IMR-90 (cell line): ENCODE measurements around the gene PRKD1. TPM values are rescaled to one million over a fixed set of nuclear protein-coding genes. Genes with fewer than 3 reads are reported as not detected.

Experiments
- ATAC-seq: fragments of 200-7000 bp; cut with Tn5 transposase; 2 replicates; pipeline ENCODE4 v1.9.1; 2020; ENCODE audit warnings: low read depth, mild to moderate bottlenecking, moderate library complexity
- BruUV-seq: library from RNA; stranded (reverse); fragments of 400-500 nt; replicated peaks from 2 replicates; lab custom pipeline; 2021; lab: Mats Ljungman, UMichigan
- CTCF ChIA-PET: fragments of 300-600 bp; formaldehyde crosslinking; extraction: SDS; loops from one replicate; lab custom pipeline; 2021; ENCODE audit warnings: antibody characterized with exemption; lab: Yijun Ruan, JAX
- POLR2A ChIA-PET: fragments of 300-600 bp; sonication (Branson Sonifier 250); formaldehyde crosslinking; loops from one replicate; lab custom pipeline; 2022; ENCODE audit warnings: antibody characterized with exemption; ENCODE audit not compliant: unreplicated experiment; lab: Charles Lee
- DNase-seq: peaks from one replicate; pipeline ENCODE4 v3.0.0; 2013
- H2AFZ ChIP-seq: replicated peaks from 2 replicates; pipeline ENCODE3; 2013; ENCODE audit warnings: low read length, mild to moderate bottlenecking; ENCODE audit not compliant: poor library complexity
- H2AK5ac ChIP-seq: 2 replicates; pipeline ENCODE4 v1.6.1; 2013; ENCODE audit warnings: low read depth, low read length, inconsistent platforms
- H2AK9ac ChIP-seq: replicated peaks from 2 replicates; pipeline ENCODE3; 2013; ENCODE audit warnings: mild to moderate bottlenecking, low read depth, low read length, moderate library complexity; ENCODE audit not compliant: poor library complexity
- H2BK120ac ChIP-seq: 2 replicates; pipeline ENCODE4 v1.6.1; 2013; ENCODE audit warnings: low read depth, low read length, inconsistent platforms
- H2BK15ac ChIP-seq: 3 replicates; pipeline ENCODE4 v1.6.1; 2013; ENCODE audit warnings: low read depth, low read length, inconsistent platforms
- H2BK20ac ChIP-seq: 2 replicates; pipeline ENCODE4 v1.6.1; 2013; ENCODE audit warnings: low read depth, mild to moderate bottlenecking, inconsistent platforms, low read length, moderate library complexity
- H2BK5ac ChIP-seq: 2 replicates; pipeline ENCODE4 v1.6.1; 2013; ENCODE audit warnings: mild to moderate bottlenecking, low read depth, low read length, inconsistent platforms; ENCODE audit not compliant: poor library complexity, severe bottlenecking
- H3K14ac ChIP-seq: replicated peaks from 2 replicates; pipeline ENCODE4 v1.6.1; 2013; ENCODE audit warnings: low read depth, low read length, inconsistent platforms
- H3K18ac ChIP-seq: 2 replicates; pipeline ENCODE4 v1.6.1; 2013; ENCODE audit warnings: low read depth, low read length, control low read depth
- H3K23ac ChIP-seq: 2 replicates; pipeline ENCODE4 v1.6.1; 2013; ENCODE audit warnings: low read depth, low read length, inconsistent platforms
- H3K27ac ChIP-seq: 2 replicates; pipeline ENCODE4 v1.5.1; 2013; ENCODE audit warnings: mild to moderate bottlenecking, control low read depth, low read length; ENCODE audit not compliant: insufficient read depth
- H3K27me3 ChIP-seq: 2 replicates; pipeline ENCODE4 v1.6.1; 2013; ENCODE audit warnings: low read length; ENCODE audit not compliant: control insufficient read depth, insufficient read depth
- H3K36me3 ChIP-seq: 2 replicates; pipeline ENCODE4 v1.6.1; 2013; ENCODE audit warnings: low read length, mixed read lengths; ENCODE audit not compliant: control insufficient read depth, insufficient read depth
- H3K4ac ChIP-seq: 2 replicates; pipeline ENCODE4 v1.6.1; 2013; ENCODE audit warnings: low read depth, low read length, inconsistent platforms
- H3K4me1 ChIP-seq: 2 replicates; pipeline ENCODE4 v1.6.1; 2013; ENCODE audit warnings: low read length, mixed read lengths; ENCODE audit not compliant: control insufficient read depth, insufficient read depth
- H3K4me2 ChIP-seq: 2 replicates; pipeline ENCODE4 v1.6.1; 2013; ENCODE audit warnings: low read depth, mild to moderate bottlenecking, control low read depth, low read length, moderate library complexity
- H3K4me3 ChIP-seq: 2 replicates; pipeline ENCODE4 v1.5.1; 2013; ENCODE audit warnings: low read depth, mild to moderate bottlenecking, control low read depth, low read length, moderate library complexity; ENCODE audit not compliant: insufficient read depth
- H3K56ac ChIP-seq: 2 replicates; pipeline ENCODE4 v1.6.1; 2013; ENCODE audit warnings: low read length, inconsistent platforms; ENCODE audit not compliant: insufficient read depth; ENCODE audit errors: extremely low read depth
- H3K79me1 ChIP-seq, 2 experiments: 2 replicates each; pipeline ENCODE4 v1.6.1; 2013; ENCODE audit warnings: low read length in 2 of 2, inconsistent platforms in 1 of 2, low read depth in 1 of 2
- H3K9ac ChIP-seq: 2 replicates; pipeline ENCODE4 v1.6.1; 2013; ENCODE audit warnings: low read depth, low read length, control low read depth
- H3K9me1 ChIP-seq: 2 replicates; pipeline ENCODE4 v1.6.1; 2013; ENCODE audit warnings: low read length, inconsistent platforms; ENCODE audit not compliant: insufficient read depth
- H3K9me3 ChIP-seq: 2 replicates; pipeline ENCODE4 v1.6.1; 2013; ENCODE audit warnings: low read length; ENCODE audit not compliant: control insufficient read depth, insufficient read depth
- H4K20me1 ChIP-seq: 2 replicates; pipeline ENCODE4 v1.6.1; 2013; ENCODE audit warnings: low read length, inconsistent platforms; ENCODE audit not compliant: insufficient read depth
- H4K5ac ChIP-seq: 2 replicates; pipeline ENCODE4 v1.6.1; 2013; ENCODE audit warnings: mild to moderate bottlenecking, low read depth, low read length, control low read depth
- H4K8ac ChIP-seq, 2 experiments: 2 replicates each; pipeline ENCODE4 v1.6.1; 2013; ENCODE audit warnings: low read depth in 2 of 2, low read length in 2 of 2, control low read depth in 1 of 2, inconsistent platforms in 1 of 2
- H4K91ac ChIP-seq: 2 replicates; pipeline ENCODE4 v1.6.1; 2013; ENCODE audit warnings: low read depth, low read length, inconsistent platforms; ENCODE audit not compliant: insufficient read depth
- BHLHE40 ChIP-seq: fragments of 150-350 bp; IDR thresholded peaks from 2 replicates; pipeline ENCODE4 v1.6.1; 2016; ENCODE audit warnings: mild to moderate bottlenecking, low read depth, low read length
- CEBPB ChIP-seq: IDR thresholded peaks from 2 replicates; pipeline ENCODE4 v1.6.1; 2012; ENCODE audit warnings: low read depth, low read length, improper control_type of control experiment
- CTCF ChIP-seq: conservative IDR thresholded peaks from 2 replicates; pipeline ENCODE4 v1.5.1; 2012; ENCODE audit warnings: mild to moderate bottlenecking, low read depth, low read length, improper control_type of control experiment
- FOS ChIP-seq: fragments of 150-350 bp; IDR thresholded peaks from 2 replicates; pipeline ENCODE4 v1.6.1; 2016; ENCODE audit warnings: low read depth, low read length
- MAZ ChIP-seq: IDR thresholded peaks from 2 replicates; pipeline ENCODE4 v1.6.1; 2012; ENCODE audit warnings: low read depth, mild to moderate bottlenecking, low read length, improper control_type of control experiment, moderate library complexity, borderline replicate concordance
- POLR2A ChIP-seq: IDR thresholded peaks from 2 replicates; pipeline ENCODE4 v1.6.1; 2012; ENCODE audit warnings: mild to moderate bottlenecking, low read depth, low read length
- RAD21 ChIP-seq: IDR thresholded peaks from 2 replicates; pipeline ENCODE4 v1.6.1; 2012; ENCODE audit warnings: low read length, improper control_type of control experiment
- RCOR1 ChIP-seq: IDR thresholded peaks from 2 replicates; pipeline ENCODE4 v1.6.1; 2012; ENCODE audit warnings: mild to moderate bottlenecking, low read length, improper control_type of control experiment; ENCODE audit not compliant: insufficient replicate concordance
- SMC3 ChIP-seq: fragments of 150-350 bp; IDR thresholded peaks from 2 replicates; pipeline ENCODE4 v1.6.1; 2016; ENCODE audit warnings: low read depth, mild to moderate bottlenecking, antibody characterized with exemption, low read length, moderate library complexity
- WGBS, 2 experiments: methylation state at CpG; one replicate each; pipeline versions ENCODE4 v1.1.5 to v1.1.7; 2013; ENCODE audit warnings: missing lambda C conversion rate in 2 of 2; ENCODE audit not compliant: insufficient read length in 1 of 2; ENCODE audit errors: extremely low coverage in 2 of 2; 5-methylcytosine and 5-hydroxymethylcytosine counted together
- dilution Hi-C: fragments of 300-500 bp; cut with HindIII; formaldehyde crosslinking; loops from one replicate; pipeline ENCODE4 v1.14.3; 2018; ENCODE audit warnings: low sequenced_read_pairs; ENCODE audit not compliant: unreplicated experiment
- in situ Hi-C: fragments of 300-500 bp; cut with MboI; formaldehyde crosslinking; loops from 3 replicates; pipeline ENCODE4 v1.14.3; 2019; ENCODE audit warnings: low sequenced_read_pairs, inconsistent platforms, mixed read lengths
- intact Hi-C: fragments of 100-400 bp; cut with micrococcal nuclease; formaldehyde crosslinking; loops from 2 replicates; pipeline ENCODE4 v1.10.0; 2022
- polyA plus RNA-seq, 3 experiments: library from polyadenylated mRNA; depleted of rRNA; stranded (reverse); fragments of >200 nt; gene quantifications; 2 replicates each; pipeline ENCODE4 v1.2.3, GENCODE V29; 2012; ENCODE audit warnings: low replicate concordance in 1 of 3
- total RNA-seq: library from RNA; depleted of rRNA; stranded (reverse); fragments of >200 nt; gene quantifications from 2 replicates; pipeline ENCODE4 v1.2.3, GENCODE V29; 2012

PRKD1 gene
- total and polyA plus RNA-seq, 2 of the 4 experiments (the other 2 are of a cell fraction), result 12.9 to 14.2 TPM

DNA sequence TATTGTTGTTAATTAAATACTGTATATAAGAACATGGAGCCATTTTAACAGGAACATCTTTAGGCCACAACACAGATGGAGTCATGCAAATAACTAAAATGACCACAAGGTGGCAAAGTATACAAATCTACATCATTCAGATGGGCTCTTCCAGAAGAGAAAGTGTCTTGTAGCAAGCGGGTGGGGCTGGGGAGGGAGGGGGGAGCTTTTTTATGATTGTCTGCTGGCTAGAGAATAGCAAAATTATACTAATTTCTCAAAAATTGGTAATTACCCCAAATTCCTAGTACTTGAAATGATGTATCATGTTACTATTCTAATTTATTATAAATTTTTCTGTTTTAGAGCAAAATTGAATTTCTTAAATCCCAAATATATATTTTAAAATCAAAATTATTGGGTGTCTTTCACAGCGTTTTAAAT is 378.7 kb downstream of the PRKD1 start:
- WGBS, 2 experiments, result no CpG with 5 or more reads among the region's 2 CpGs
- H3K27ac ChIP-seq, result no peak overlapping the region
- ATAC-seq (peak; percentile 89), DNase-seq (peak; percentile 77)
- in situ Hi-C loops (no loop called here), dilution Hi-C loops (no loop called here), intact Hi-C loops (loop anchor here (1.0 to 10.0 kb wide), 5 partner anchors 378 to 723 kb away; partner anchors contain the start of gene PRKD1)
- H2BK20ac ChIP-seq, result no peak overlapping the region
- no peak overlapping the region for H4K8ac ChIP-seq
- H3K9ac ChIP-seq, result no peak overlapping the region
- no peak overlapping the region for H2BK15ac ChIP-seq
- CTCF ChIA-PET, result interaction anchor here (0.6 to 3.4 kb wide), 3 partner anchors 241 to 976 kb away, joined by 3 to 13 read pairs (median 5); no protein-coding TSS in a partner anchor
- POLR2A ChIA-PET, result no interaction called here
- no peak overlapping the region for H2BK5ac ChIP-seq
- H3K79me1 ChIP-seq, result no peaks in the 10 kb centered on the region
- H3K4ac ChIP-seq, result no peak overlapping the region
- no peak overlapping the region for H3K4me3 ChIP-seq
- BruUV-seq, result no TSS peak
- no peaks in the 10 kb centered on the region for H3K4me1 ChIP-seq
- H2AFZ ChIP-seq, result no peak overlapping the region
- no peak overlapping the region for H3K56ac ChIP-seq
- no peaks in the 10 kb centered on the region for H3K9me3 ChIP-seq
- H3K23ac ChIP-seq, result no peak overlapping the region
- H3K27me3 ChIP-seq, result 0 out of 2 replicates have a peak, but pooled peaks cover 2% of the 10 kb centered on the region
- TF ChIP-seq BHLHE40 (no peak), CTCF (peak; percentile 67), POLR2A (no peak), FOS (no peak), RCOR1 (no peak), MAZ (no peak; the same call in 1 of the 2 replicates), RAD21 (peak; percentile 73), SMC3 (peak; percentile 93), CEBPB (no peak)
- no peaks in the 10 kb centered on the region for H3K9me1 ChIP-seq
- no peak overlapping the region for H4K5ac ChIP-seq
- H4K91ac ChIP-seq, result no peak overlapping the region
- H3K18ac ChIP-seq, result no peak overlapping the region
- H3K36me3 ChIP-seq, result no peaks in the 10 kb centered on the region
- 0 out of 2 replicates have a peak overlapping the region, but pooled peaks have one; percentile 25 for H3K4me2 ChIP-seq
- H4K20me1 ChIP-seq, result no peaks in the 10 kb centered on the region
- H3K14ac ChIP-seq, result no peak overlapping the region
- no peak overlapping the region for H2BK120ac ChIP-seq
- H2AK9ac ChIP-seq, result no peak overlapping the region
- H2AK5ac ChIP-seq, result no peak overlapping the region
